ENCODE results near the gene TCEAL1. TPM values are rescaled to one million over a fixed set of nuclear protein-coding genes. Genes with fewer than 3 reads are reported as not detected.

TCEAL1 gene
- total RNA-seq, 1 donor from 2014 or later = 13.3 TPM

DNA sequence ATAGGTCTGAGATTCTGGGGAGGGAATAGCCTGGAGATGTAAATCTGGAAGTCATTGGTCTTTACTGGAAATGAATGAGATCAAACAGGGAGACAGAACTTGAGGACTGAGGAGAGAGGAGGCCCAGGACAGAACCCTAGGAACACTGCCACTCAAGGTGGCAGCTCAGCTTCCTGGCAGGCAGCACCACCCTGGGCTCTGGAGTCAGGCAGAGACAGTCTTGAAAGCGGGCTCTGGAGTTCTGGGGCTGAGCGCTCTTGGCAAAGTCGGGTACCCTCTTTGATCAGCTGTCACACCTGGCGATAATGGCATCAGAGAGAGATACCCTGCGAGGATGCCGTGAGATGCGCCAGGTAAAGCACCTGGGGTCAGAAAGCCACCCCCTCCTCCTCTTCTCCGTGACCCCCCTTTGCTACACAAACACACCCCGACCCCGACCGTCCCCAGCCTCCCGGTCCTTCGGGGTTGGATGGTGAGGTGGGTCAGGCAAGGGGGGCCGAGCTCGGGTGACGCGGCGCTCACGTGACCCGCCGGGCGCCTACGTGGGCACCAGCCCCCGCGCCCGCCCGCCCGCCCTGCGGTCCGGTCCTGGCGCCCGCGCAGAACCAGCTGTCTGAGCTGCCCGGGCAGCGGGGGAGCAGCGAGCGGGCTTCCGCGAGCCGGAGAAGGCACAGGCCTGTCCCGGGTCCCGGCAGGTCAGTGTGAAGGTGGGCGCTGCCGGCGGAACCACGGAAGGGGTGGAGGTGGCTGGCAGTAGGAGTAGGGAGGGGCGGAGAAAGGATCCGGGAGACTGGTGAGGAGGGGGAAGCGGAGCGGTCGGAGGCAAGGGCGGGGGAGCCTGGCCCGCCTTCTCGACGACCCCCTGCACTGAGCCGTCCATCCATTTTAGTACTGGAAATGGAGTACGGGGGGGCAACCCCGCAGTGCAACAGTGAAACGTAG, 21.1 kb upstream of the TCEAL1 start, which contains the start of gene TCEAL3:
TCEAL3 (plus strand) TSS at position 600 of the 942 bp plus-strand sequence. CDS start 1,102 bp downstream, outside the sequence.
- Histone ChIP-seq H3K27me3 (ENCODE audit: control insufficient read depth, insufficient read depth, low read length) (peaks cover 5% of the 10 kb centered on the region), H3K36me3 (ENCODE audit: control insufficient read depth, insufficient read depth, low read length) (no peaks in the 10 kb centered on the region), H3K4me3 (ENCODE audit: low read depth, low read length) (peak within 1 kb of the TSS; percentile 77)
- DNase-seq (ENCODE audit: low read depth) = no peak
- no peak for TF ChIP-seq CTCF (IDR thresholded peaks at IDR 0.05; ENCODE audit: insufficient read depth, low read length, poor library complexity, severe bottlenecking)

DNA sequence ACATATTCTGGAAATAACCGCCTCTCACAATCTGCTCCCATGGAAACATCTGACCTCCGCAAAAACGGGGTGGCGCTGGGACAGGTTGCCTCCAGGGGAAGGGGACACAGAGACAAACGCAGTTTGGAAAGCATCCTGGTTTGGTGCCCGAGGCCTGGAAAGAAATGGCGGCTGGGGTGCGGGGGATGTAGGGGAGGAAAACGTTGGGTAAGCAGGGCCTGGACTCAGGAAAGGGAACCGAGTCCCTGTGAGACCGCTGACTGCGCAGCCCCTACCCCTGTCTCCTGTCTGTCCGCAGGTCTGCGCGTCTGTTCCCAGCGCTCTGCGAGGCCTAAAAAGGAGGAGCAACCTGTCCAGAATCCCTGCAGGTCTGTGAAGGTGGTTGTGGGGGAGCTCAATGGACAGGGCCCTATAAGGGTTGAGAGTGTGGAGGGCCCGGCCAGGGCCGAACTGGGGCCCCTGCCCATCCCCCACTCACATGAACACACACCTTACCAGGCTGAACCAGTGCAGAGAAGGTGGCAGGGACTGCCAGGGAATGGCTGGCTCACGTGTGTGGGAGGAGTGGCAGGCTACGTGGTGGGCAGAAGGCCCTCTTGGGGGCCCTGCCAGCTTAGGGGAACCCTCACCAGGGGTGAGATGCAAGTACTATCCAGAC, 20.3 kb upstream of the TCEAL1 start:
- peak overlapping the region; percentile 77 for H3K4me3 ChIP-seq (ENCODE audit: low read depth, low read length)

GRCh38 chrX:103610282-103610681, 18.5 kb upstream of the TCEAL1 start:
- TF ChIP-seq CTCF (IDR thresholded peaks at IDR 0.05; ENCODE audit: insufficient read depth, low read length, poor library complexity, severe bottlenecking) = no peak
- DNase-seq (ENCODE audit: low read depth) = no peak
- Histone ChIP-seq H3K36me3 (ENCODE audit: control insufficient read depth, insufficient read depth, low read length) (no peaks in the 10 kb centered on the region), H3K27me3 (ENCODE audit: control insufficient read depth, insufficient read depth, low read length) (peaks cover 5% of the 10 kb centered on the region), H3K4me3 (ENCODE audit: low read depth, low read length) (no peak overlapping the region)

More for the DNA sequence above, 20.3 kb upstream of the TCEAL1 start:
- no peak for DNase-seq (ENCODE audit: low read depth)
- TF ChIP-seq CTCF (IDR thresholded peaks at IDR 0.05; ENCODE audit: insufficient read depth, low read length, poor library complexity, severe bottlenecking) = no peak
- peaks cover 5% of the 10 kb centered on the region for H3K27me3 ChIP-seq (ENCODE audit: control insufficient read depth, insufficient read depth, low read length)
- H3K36me3 ChIP-seq (ENCODE audit: control insufficient read depth, insufficient read depth, low read length) = no peaks in the 10 kb centered on the region

DNA sequence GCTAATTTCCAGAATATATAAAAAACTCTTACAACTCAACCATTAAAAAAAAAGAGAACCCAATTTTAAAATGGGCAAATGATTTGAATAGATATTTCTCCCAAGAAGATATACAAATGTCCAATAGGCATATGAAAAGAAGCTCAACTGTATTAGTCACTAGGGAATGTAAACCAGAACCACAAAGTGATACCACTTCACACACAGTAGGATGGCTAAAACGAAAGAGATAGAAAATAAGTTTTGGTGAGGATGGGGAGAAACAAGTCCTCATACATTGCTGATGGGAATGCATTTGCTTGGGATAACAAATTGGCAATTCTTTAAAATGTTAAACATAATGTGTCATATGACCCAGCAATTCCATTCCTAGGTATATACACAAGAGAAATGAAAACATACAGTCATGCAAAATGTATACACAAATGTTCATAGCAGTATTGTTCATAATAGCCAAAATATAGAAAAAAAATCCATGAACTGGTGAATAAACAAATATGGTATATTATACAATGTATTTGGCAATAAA, 15.3 kb upstream of the TCEAL1 start:
- no peak for DNase-seq (ENCODE audit: low read depth)
- H3K36me3 ChIP-seq (ENCODE audit: control insufficient read depth, insufficient read depth, low read length) = no peaks in the 10 kb centered on the region
- no peaks in the 10 kb centered on the region for H3K27me3 ChIP-seq (ENCODE audit: control insufficient read depth, insufficient read depth, low read length)
- H3K4me3 ChIP-seq (ENCODE audit: low read depth, low read length) = no peak overlapping the region
- no peak for TF ChIP-seq CTCF (IDR thresholded peaks at IDR 0.05; ENCODE audit: insufficient read depth, low read length, poor library complexity, severe bottlenecking)

DNA sequence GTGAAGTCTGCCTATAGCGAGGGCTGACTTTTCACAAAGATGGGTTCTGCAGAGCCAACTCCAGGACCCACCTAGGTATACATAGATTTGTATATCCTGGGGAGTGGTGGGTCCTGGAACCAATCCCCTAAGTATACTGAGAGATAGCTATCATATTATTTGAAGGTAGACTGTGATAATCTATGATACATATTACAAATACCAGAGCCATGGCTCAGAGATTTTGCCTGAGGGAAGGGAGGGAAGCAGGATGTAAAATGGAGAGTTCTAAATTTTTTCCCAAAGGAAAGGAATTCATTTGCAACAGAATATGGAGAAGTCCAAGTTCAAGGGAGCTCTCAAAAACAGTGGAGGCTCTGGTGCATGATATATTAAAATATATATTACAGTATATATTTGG, 13.8 kb upstream of the TCEAL1 start:
- TF ChIP-seq CTCF (IDR thresholded peaks at IDR 0.05; ENCODE audit: insufficient read depth, low read length, poor library complexity, severe bottlenecking) = no peak
- Histone ChIP-seq H3K36me3 (ENCODE audit: control insufficient read depth, insufficient read depth, low read length) (no peaks in the 10 kb centered on the region), H3K4me3 (ENCODE audit: low read depth, low read length) (no peak overlapping the region), H3K27me3 (ENCODE audit: control insufficient read depth, insufficient read depth, low read length) (no peaks in the 10 kb centered on the region)
- no peak for DNase-seq (ENCODE audit: low read depth)
